GM12864 (cell line): ENCODE measurements around the gene MFN1.

ENCODE experiments used
- DNase-seq: peaks from one replicate; pipeline ENCODE4 v3.0.0-alpha.2; 2011; ENCODE audit warnings: low read depth
- H3K4me3 ChIP-seq: 2 replicates; pipeline ENCODE4 v1.5.1; 2011; ENCODE audit warnings: mild to moderate bottlenecking, low read depth, low read length, control low read depth
- TF ChIP-seq, protein P1 (sequence below): IDR thresholded peaks from 2 replicates; pipeline ENCODE4 v1.5.1; 2011; ENCODE audit warnings: low read depth, mild to moderate bottlenecking, moderate library complexity, low read length, control low read depth, inconsistent platforms; ENCODE audit errors: missing control alignments

The MFN1 gene

DNA sequence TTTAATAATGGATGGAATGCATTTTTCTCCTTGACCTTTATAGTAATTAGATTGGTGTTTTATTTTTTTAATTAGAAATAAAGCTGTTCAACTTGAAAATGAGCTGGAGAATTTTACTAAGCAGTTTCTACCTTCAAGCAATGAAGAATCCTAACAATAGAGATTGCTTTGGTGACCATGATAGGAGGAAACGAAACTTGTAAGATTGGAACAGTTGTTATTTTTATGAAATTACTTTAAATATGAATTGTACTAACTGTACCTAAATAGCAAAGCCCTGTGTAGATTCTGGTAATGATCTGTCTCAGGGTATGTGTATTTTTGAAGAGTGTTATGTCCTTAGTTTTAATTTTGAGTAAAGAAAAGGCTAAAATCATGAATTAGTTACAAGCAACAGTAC, 44.4 kb downstream of the MFN1 start:
- TF ChIP-seq, protein P1, sequence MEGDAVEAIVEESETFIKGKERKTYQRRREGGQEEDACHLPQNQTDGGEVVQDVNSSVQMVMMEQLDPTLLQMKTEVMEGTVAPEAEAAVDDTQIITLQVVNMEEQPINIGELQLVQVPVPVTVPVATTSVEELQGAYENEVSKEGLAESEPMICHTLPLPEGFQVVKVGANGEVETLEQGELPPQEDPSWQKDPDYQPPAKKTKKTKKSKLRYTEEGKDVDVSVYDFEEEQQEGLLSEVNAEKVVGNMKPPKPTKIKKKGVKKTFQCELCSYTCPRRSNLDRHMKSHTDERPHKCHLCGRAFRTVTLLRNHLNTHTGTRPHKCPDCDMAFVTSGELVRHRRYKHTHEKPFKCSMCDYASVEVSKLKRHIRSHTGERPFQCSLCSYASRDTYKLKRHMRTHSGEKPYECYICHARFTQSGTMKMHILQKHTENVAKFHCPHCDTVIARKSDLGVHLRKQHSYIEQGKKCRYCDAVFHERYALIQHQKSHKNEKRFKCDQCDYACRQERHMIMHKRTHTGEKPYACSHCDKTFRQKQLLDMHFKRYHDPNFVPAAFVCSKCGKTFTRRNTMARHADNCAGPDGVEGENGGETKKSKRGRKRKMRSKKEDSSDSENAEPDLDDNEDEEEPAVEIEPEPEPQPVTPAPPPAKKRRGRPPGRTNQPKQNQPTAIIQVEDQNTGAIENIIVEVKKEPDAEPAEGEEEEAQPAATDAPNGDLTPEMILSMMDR = no peak
- no peak overlapping the region for H3K4me3 ChIP-seq
- no peak for DNase-seq

DNA sequence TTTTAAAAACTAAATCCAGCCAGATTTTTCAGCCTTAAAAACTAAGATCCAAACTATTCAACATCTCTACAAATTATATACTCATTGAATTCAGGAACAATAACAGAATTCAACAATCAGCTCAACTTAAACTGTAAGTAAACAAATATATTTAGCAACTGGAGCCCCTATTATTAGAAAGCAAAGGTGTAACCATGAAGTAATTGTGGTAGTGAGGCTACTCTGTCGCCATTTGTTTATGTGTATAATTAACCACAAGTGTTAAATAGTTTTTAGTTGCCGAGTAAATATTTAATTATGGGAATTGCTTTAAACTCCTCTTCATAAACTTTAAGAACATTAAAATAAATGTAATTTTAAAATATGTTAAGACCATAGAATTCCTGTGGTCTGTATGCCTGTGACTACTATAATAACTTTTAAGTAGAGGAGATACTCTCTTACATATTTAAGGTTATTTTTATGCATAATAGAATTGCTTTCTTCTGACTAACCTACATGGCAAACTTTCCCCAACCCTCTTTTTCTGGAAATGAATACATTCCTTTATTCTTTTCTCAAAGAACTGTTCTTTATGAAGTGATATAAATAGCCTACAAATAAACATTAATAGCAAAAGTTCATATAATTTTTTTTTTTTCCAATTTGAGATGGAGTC, 51.2 kb downstream of the MFN1 start:
- DNase-seq = no peak
- TF ChIP-seq, protein P1 = no peak
- H3K4me3 ChIP-seq = no peak overlapping the region

- H3K4me3 ChIP-seq = no peak overlapping the region
- TF ChIP-seq, protein P1 = no peak
- no peak for DNase-seq
Measured at GRCh38 chr3:179401561-179401960, 54.1 kb downstream of the MFN1 start.

- H3K4me3 ChIP-seq = no peak overlapping the region
- no peak for DNase-seq
- TF ChIP-seq, protein P1 = no peak
Measured at GRCh38 chr3:179402963-179403362, 55.5 kb downstream of the MFN1 start.

DNA sequence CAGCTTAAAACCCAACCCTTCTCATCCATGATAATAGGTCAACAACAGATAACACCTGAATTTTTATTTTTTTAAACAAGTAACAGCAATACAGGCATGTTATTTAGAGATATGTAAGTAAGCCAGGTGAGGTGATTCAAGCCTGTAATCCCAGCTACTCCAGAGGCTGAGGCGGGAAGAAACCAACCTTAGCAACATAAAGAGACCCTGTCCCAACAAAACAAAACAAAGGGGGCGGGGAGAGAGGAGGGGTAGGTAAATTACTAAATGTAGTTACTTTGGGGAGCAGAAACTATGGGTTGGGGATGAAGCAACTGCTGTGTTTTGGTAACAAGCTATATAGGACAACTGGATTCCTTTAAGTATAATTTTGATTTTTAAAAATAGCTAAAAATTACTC, 56.8 kb downstream of the MFN1 start:
- no peak for DNase-seq
- H3K4me3 ChIP-seq = no peak overlapping the region
- TF ChIP-seq, protein P1 = no peak

DNA sequence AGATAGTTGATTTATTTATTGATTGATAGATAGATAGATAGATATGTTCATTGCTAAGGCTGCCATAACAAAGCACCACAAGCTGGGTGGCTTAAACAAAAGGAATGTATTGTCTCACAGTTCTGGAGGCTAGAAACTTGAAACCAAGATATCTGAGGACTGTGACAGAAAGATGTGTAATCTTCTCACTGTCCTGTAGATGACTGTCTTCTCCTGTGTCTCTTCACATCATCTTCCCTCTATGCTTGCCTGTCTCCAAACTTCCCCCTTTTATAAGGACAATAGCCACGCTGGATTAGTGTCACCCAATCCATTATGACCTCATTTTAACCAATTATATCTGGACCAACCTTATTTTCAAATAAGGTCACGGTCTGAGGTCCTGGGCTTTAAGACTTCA, 62.8 kb downstream of the MFN1 start:
- TF ChIP-seq, protein P1 = peak; percentile 45
- no peak for DNase-seq
- H3K4me3 ChIP-seq = no peak overlapping the region

DNA sequence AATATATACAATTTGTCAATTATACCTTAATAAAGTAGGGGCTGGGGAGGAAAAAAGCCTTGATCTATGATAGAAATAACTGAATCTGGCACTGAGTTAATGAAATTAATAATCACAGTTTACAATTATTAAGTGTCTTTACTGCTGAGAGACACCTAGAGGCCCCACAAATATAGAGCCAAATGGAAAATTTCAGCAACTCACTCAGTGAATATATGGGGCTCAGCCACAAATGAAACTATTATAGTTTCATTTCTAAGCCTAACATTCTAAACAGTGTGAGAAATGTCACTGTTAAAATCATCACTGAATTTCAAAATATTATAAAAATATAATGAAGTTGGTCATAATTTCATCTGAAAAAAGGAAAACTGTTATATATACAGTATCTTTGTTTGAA, 63.5 kb downstream of the MFN1 start:
- no peak for DNase-seq
- H3K4me3 ChIP-seq = no peak overlapping the region
- TF ChIP-seq, protein P1 = no peak
